Trophoblast cell (in vitro differentiated cells and primary cell): Measurements from ENCODE around the gene NCK2.

Source experiments
- DNase-seq, 2 donors: peaks; one replicate each; pipeline ENCODE4 v3.0.0-alpha.2; 2016
- H2AFZ ChIP-seq: 2 replicates; pipeline ENCODE4 v1.6.1; 2013; ENCODE audit warnings: low read length, moderate library complexity, mild to moderate bottlenecking; ENCODE audit not compliant: insufficient read depth, poor library complexity
- H2AK5ac ChIP-seq: 2 replicates; pipeline ENCODE4 v1.6.1; 2013; ENCODE audit warnings: mild to moderate bottlenecking, low read length
- H2BK120ac ChIP-seq: 2 replicates; pipeline ENCODE4 v1.6.1; 2013; ENCODE audit warnings: low read length, mild to moderate bottlenecking, moderate library complexity; ENCODE audit not compliant: insufficient read depth, poor library complexity
- H2BK12ac ChIP-seq: 2 replicates; pipeline ENCODE4 v1.6.1; 2013; ENCODE audit warnings: mild to moderate bottlenecking, low read length, moderate library complexity
- H2BK5ac ChIP-seq: 2 replicates; pipeline ENCODE4 v1.6.1; 2013; ENCODE audit warnings: low read length, low read depth, moderate library complexity, mild to moderate bottlenecking; ENCODE audit not compliant: poor library complexity
- H3K14ac ChIP-seq: 2 replicates; pipeline ENCODE4 v1.6.1; 2013; ENCODE audit warnings: mild to moderate bottlenecking, low read length
- H3K18ac ChIP-seq: 2 replicates; pipeline ENCODE4 v1.6.1; 2013; ENCODE audit warnings: mild to moderate bottlenecking, low read length
- H3K23ac ChIP-seq: 2 replicates; pipeline ENCODE4 v1.6.1; 2013; ENCODE audit warnings: low read length
- H3K27ac ChIP-seq: 2 replicates; pipeline ENCODE4 v1.5.1; 2013; ENCODE audit warnings: low read depth, mild to moderate bottlenecking, inconsistent platforms, low read length, moderate library complexity
- H3K27me3 ChIP-seq: 2 replicates; pipeline ENCODE4 v1.6.1; 2013; ENCODE audit warnings: inconsistent platforms, mild to moderate bottlenecking, low read length, moderate library complexity; ENCODE audit not compliant: insufficient read depth
- H3K36me3 ChIP-seq, 2 experiments: 1 replicate in 1 of 2; 2 replicates in 1 of 2; pipeline ENCODE4 v1.6.1; 2013; ENCODE audit warnings: low read length in 2 of 2, mild to moderate bottlenecking in 2 of 2, moderate library complexity in 1 of 2; ENCODE audit not compliant: insufficient read depth in 2 of 2, control insufficient read depth in 1 of 2
- H3K4ac ChIP-seq: 2 replicates; pipeline ENCODE4 v1.6.1; 2013; ENCODE audit warnings: low read depth, mild to moderate bottlenecking, low read length, moderate library complexity
- H3K4me1 ChIP-seq, 2 experiments: 1 replicate in 1 of 2; 2 replicates in 1 of 2; pipeline ENCODE4 v1.6.1; 2013; ENCODE audit warnings: low read length in 2 of 2, mild to moderate bottlenecking in 2 of 2, moderate library complexity in 1 of 2; ENCODE audit not compliant: insufficient read depth in 2 of 2, control insufficient read depth in 1 of 2
- H3K4me2 ChIP-seq: 2 replicates; pipeline ENCODE4 v1.6.1; 2013; ENCODE audit warnings: inconsistent platforms, mild to moderate bottlenecking, low read length, moderate library complexity
- H3K4me3 ChIP-seq: 2 replicates; pipeline ENCODE4 v1.5.1; 2013; ENCODE audit warnings: mild to moderate bottlenecking, low read depth, low read length, inconsistent platforms
- H3K79me1 ChIP-seq: one replicate; pipeline ENCODE4 v1.6.1; 2013; ENCODE audit warnings: low read length
- H3K79me2 ChIP-seq: 2 replicates; pipeline ENCODE4 v1.6.1; 2013; ENCODE audit warnings: low read length, mild to moderate bottlenecking; ENCODE audit not compliant: control insufficient read depth, insufficient read depth, poor library complexity
- H3K9ac ChIP-seq: 2 replicates; pipeline ENCODE4 v1.6.1; 2013; ENCODE audit warnings: mild to moderate bottlenecking, low read length
- H3K9me3 ChIP-seq: 2 replicates; pipeline ENCODE4 v1.6.1; 2013; ENCODE audit warnings: low read depth, mild to moderate bottlenecking, control low read depth, inconsistent platforms, low read length; ENCODE audit not compliant: insufficient read depth
- H4K12ac ChIP-seq: 2 replicates; pipeline ENCODE4 v1.6.1; 2013; ENCODE audit warnings: low read depth, mild to moderate bottlenecking, low read length, moderate library complexity
- H4K8ac ChIP-seq: 2 replicates; pipeline ENCODE4 v1.6.1; 2013; ENCODE audit warnings: low read depth, mild to moderate bottlenecking, low read length, moderate library complexity
- H4K91ac ChIP-seq: one replicate; pipeline ENCODE4 v1.6.1; 2013; ENCODE audit warnings: low read depth, mild to moderate bottlenecking, low read length, moderate library complexity
- WGBS: extraction: QIAGEN DNeasy Blood & Tissue Kit; methylation state at CpG from one replicate; pipeline ENCODE4 v1.1.7; 2013; ENCODE audit warnings: missing lambda C conversion rate; ENCODE audit not compliant: insufficient read length, insufficient coverage; ENCODE audit errors: extremely low coverage; 5-methylcytosine and 5-hydroxymethylcytosine counted together

Gene NCK2

DNA sequence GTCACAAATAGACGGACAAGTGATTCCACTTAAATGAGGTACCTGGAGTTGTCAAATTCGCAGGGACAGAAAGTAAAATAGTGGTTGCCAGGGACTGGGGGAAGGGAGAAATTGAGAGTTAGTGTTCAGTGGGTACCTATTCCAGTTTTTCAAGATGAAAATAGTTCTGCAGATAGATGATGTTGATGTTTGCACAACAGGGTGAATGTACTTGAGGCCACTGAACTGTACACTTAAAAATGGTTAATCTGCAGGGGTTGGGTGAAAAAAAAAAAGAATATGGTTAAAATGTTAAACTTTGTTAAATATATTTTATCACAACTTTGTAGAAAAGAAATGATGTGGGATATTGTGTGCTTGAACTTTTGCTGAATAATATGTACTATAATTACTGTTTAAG, 102.3 kb downstream of the NCK2 start:
- no peak overlapping the region for H3K14ac ChIP-seq
- no peak overlapping the region for H3K9ac ChIP-seq
- no peak overlapping the region for H3K4ac ChIP-seq
- H3K9me3 ChIP-seq = no peaks in the 10 kb centered on the region
- no peak overlapping the region for H3K23ac ChIP-seq
- H3K79me1 ChIP-seq = peaks cover 2% of the 10 kb centered on the region
- H3K27me3 ChIP-seq = no peaks in the 10 kb centered on the region
- peak overlapping the region; percentile 43 for H4K91ac ChIP-seq
- H2BK120ac ChIP-seq = no peak overlapping the region
- H4K12ac ChIP-seq = no peak overlapping the region
- H2BK12ac ChIP-seq = no peak overlapping the region
- H2AFZ ChIP-seq = no peak overlapping the region
- no CpG with 5 or more reads among the region's 2 CpGs for WGBS
- H2AK5ac ChIP-seq = no peak overlapping the region
- H2BK5ac ChIP-seq = no peak overlapping the region
- H3K4me3 ChIP-seq = no peak overlapping the region
- peaks cover 19 to 27% of the 10 kb centered on the region in 2 experiments for H3K4me1 ChIP-seq
- no peak for DNase-seq
- peaks cover 0 to 2% of the 10 kb centered on the region in 2 experiments for H3K36me3 ChIP-seq
- no peak overlapping the region for H3K4me2 ChIP-seq
- H3K79me2 ChIP-seq = peaks cover 9% of the 10 kb centered on the region
- no peak overlapping the region for H4K8ac ChIP-seq
- H3K18ac ChIP-seq = no peak overlapping the region
- H3K27ac ChIP-seq = no peak overlapping the region

DNA sequence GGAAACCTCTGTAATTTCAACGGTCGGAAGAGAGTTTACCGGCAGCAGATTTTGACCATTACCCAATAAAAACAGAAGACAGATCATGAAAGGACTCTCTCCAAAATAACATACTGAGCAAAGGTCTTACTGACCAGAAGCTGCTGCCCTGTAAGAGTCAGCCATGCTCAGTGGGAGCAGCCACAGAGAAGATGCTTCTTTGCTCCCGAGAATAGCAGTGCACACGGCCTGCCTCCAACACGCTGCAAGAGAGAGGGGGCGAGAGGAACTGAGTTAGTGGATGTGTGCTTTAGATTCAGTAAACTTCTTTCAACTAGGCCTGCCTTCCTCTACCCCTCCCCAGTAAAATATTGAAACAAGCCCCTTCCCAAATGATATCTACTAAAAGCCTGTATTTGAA, 103.7 kb downstream of the NCK2 start:
- Histone ChIP-seq H4K12ac (no peak overlapping the region), H3K4me3 (no peak overlapping the region), H3K18ac (no peak overlapping the region), H4K91ac (no peak overlapping the region), H3K4ac (no peak overlapping the region), H3K23ac (no peak overlapping the region), H2AK5ac (no peak overlapping the region), H3K79me2 (peaks cover 9% of the 10 kb centered on the region), H4K8ac (no peak overlapping the region), H3K27me3 (no peaks in the 10 kb centered on the region), H2AFZ (no peak overlapping the region), H2BK12ac (no peak overlapping the region), H3K79me1 (peaks cover 2% of the 10 kb centered on the region), H3K4me2 (no peak overlapping the region), H3K36me3 (peaks cover 0 to 2% of the 10 kb centered on the region in 2 experiments), H3K9me3 (no peaks in the 10 kb centered on the region), H3K9ac (no peak overlapping the region), H2BK120ac (no peak overlapping the region), H3K14ac (no peak overlapping the region), H2BK5ac (no peak overlapping the region), H3K4me1 (peaks cover 16 to 25% of the 10 kb centered on the region in 2 experiments), H3K27ac (no peak overlapping the region)
- no CpG with 5 or more reads among the region's 7 CpGs for whole genome bisulfite sequencing
- DNase-seq = no peak

DNA sequence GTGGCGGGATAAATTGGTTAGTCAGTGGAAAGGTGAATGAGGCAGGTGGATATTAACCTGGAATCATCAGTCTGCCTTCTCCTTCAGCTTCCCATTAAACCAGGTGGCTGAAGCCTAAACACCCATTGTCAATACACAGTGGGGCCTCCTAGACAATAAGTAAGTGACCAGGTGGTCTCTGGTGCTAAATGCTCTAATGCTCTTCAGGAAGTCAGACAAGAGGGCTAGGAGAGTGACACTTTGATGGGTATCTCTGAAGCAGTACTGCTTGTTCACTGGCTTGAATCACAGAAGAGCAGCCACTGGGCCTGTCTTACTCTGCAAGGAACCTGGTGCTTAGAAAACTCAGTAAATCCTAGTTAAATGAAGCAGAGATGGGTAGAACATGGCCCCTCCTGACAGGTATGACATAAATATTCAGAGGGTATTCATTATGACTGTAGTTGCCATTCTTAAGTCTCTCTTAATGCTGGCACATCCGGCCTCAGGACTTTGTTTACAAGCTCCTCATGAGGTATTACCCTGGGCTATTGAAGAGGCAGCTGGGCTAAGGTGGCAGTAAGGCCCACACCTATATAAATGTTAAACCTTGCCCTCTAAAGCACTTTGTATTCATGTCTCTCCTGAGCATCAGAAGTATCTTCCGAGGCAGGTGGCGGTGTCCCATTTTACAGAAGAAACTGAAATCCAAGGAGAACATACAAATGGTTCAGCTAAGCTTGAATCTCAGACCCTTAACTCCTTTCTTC, 104.9 kb downstream of the NCK2 start:
- no peak overlapping the region for H3K4me2 ChIP-seq
- H3K18ac ChIP-seq = no peak overlapping the region
- peaks cover 2% of the 10 kb centered on the region for H3K79me1 ChIP-seq
- H3K27ac ChIP-seq = no peak overlapping the region
- H3K36me3 ChIP-seq = peaks cover 0 to 2% of the 10 kb centered on the region in 2 experiments
- H3K79me2 ChIP-seq = peaks cover 9% of the 10 kb centered on the region
- H3K23ac ChIP-seq = no peak overlapping the region
- no peak overlapping the region for H2BK12ac ChIP-seq
- H3K4me3 ChIP-seq = no peak overlapping the region
- no CpG with 5 or more reads among the region's 4 CpGs for WGBS
- H3K4me1 ChIP-seq = peaks cover 11 to 17% of the 10 kb centered on the region in 2 experiments
- H3K9me3 ChIP-seq = no peaks in the 10 kb centered on the region
- no peak overlapping the region for H2BK5ac ChIP-seq
- H3K4ac ChIP-seq = peak overlapping the region; percentile 10
- H4K12ac ChIP-seq = no peak overlapping the region
- no peak overlapping the region for H2AK5ac ChIP-seq
- no peaks in the 10 kb centered on the region for H3K27me3 ChIP-seq
- no peak overlapping the region for H4K91ac ChIP-seq
- H4K8ac ChIP-seq = no peak overlapping the region
- H3K9ac ChIP-seq = no peak overlapping the region
- no peak for DNase-seq
- no peak overlapping the region for H3K14ac ChIP-seq
- H2BK120ac ChIP-seq = peak overlapping the region; percentile 17
- H2AFZ ChIP-seq = no peak overlapping the region

DNA sequence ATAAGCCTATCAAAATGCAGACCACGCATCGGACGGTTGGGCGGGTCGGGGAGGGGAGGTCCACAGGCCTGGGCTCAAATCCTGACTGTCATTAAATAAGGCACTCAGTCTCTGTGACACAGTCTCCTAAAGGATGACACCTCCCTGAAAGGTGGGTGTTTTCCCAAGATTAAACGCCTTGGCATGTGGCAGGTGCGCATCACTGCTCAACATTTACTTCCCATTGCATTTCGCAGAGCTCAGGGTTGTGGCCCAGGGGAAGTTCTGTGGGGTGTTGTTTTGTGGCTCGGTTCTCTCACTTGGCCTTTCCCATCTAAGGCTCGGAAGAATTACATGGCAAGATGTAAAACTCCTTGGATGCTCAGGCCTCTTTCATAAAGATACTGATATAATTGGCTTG, 107.4 kb downstream of the NCK2 start:
- H3K9me3 ChIP-seq = peaks cover 2% of the 10 kb centered on the region
- peaks cover 9% of the 10 kb centered on the region for H3K79me2 ChIP-seq
- no peak overlapping the region for H3K9ac ChIP-seq
- no peak overlapping the region for H3K4me3 ChIP-seq
- H3K27me3 ChIP-seq = no peaks in the 10 kb centered on the region
- H2BK120ac ChIP-seq = no peak overlapping the region
- H4K12ac ChIP-seq = no peak overlapping the region
- peak; percentile 76 to 86 for DNase-seq
- no peak overlapping the region for H3K23ac ChIP-seq
- H3K4me2 ChIP-seq = no peak overlapping the region
- H3K4me1 ChIP-seq = peaks cover 13 to 19% of the 10 kb centered on the region in 2 experiments
- H4K8ac ChIP-seq = no peak overlapping the region
- peaks cover 5% of the 10 kb centered on the region for H3K79me1 ChIP-seq
- H3K14ac ChIP-seq = no peak overlapping the region
- no peak overlapping the region for H2BK12ac ChIP-seq
- H2BK5ac ChIP-seq = no peak overlapping the region
- H2AK5ac ChIP-seq = no peak overlapping the region
- WGBS = no CpG with 5 or more reads among the region's 10 CpGs
- H3K27ac ChIP-seq = no peak overlapping the region
- no peak overlapping the region for H4K91ac ChIP-seq
- H3K4ac ChIP-seq = peak overlapping the region; percentile 49
- H3K36me3 ChIP-seq = peaks cover 4 to 5% of the 10 kb centered on the region in 2 experiments
- H3K18ac ChIP-seq = no peak overlapping the region
- no peak overlapping the region for H2AFZ ChIP-seq
